NCI-H2107 treated with DMSO at 0.1 percent for 48 hours (cell line): ENCODE data around the gene ANKRD28.

Experiments used
- DNase-seq: peaks from one replicate; lab custom pipeline; 2025; ENCODE audit not compliant: unreplicated experiment; lab: John Stamatoyannopoulos, UW

Gene ANKRD28

DNA sequence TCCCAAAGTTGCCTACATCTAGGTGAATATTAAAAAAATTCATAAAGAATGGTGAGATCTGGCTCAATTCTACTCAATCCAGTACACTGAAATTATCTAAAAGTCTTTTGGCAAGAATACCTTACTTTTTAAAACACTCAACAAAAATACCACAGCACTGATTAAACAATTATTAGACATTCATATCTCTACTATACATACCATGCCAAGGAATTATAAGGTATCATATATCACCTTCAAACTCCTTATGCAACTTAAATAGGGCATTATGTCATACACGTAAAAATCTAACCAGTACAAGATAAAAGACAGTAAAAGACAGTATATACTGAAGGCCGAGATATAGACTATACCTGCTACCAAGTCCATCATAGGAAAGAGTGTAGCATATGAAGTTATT lies 6.1 kb upstream of the ANKRD28 start:
- DNase-seq, result no peak

- no peak for DNase-seq
Measured at GRCh38 chr3:15801298-15801697, 3.5 kb upstream of the ANKRD28 start.

DNA sequence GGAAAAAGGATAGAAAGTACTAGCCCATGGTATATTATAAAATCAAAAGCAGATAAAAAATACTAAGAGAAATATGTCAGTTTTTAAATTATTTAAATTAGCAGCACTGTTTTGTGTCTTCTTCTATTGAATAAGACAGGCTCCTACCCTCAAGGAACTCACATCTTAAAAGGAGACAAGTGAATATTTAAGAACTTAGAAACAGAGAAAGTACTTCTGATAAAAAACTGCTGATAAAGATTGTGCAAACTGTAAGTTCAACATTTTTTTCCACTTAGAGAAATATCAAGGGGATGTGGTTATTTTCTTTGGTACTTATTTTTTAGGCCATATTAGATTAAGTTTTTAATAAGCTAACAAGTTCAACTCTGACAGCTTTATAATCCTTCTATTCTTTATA lies 3.0 kb upstream of the ANKRD28 start:
- no peak for DNase-seq

GRCh38 chr3:15800327-15800726 lies 2.5 kb upstream of the ANKRD28 start:
- DNase-seq, result no peak

- DNase-seq, result no peak
Measured at GRCh38 chr3:15798533-15799245, 910 bp upstream of the ANKRD28 start.

DNA sequence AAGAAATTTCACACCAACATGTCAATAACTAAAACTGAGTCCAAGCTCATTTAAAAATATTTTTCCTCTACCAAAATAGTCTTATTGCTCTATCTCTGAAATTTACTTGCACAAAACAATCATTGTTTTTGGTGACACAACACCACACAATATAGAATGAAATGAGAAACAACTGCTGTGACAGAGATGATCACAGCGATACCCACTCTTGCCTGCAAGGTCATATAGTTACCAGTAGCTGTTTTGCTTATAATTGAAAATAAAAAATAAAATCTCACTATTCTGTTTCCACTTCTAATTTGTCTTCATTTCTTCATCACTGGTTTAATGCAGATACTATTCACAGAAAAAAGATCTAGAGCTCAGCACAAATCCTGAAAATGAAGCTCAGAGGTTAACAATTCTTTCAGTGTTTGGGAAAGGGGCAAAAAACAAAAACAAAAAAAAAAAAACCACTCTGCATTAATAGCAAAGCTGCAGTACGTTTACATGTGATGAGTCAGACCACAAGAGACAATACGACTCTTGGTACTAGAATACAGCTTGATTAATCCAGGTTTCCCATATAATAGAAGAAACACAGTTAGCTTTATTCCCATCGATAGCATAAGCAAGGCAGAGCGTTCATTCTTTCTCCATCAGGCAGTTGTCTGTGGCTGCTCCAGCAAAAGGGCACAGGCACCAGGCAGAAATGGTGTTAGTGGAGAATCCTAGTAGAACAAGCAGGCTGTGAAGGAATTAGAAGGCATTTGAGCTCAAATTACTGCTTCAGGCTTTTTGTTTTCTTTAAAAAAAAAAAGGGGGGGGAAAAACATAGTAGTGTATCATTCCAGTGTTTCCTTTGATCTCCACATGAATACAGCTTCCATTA lies 773 bp downstream of the ANKRD28 start:
- DNase-seq, result no peak

DNA sequence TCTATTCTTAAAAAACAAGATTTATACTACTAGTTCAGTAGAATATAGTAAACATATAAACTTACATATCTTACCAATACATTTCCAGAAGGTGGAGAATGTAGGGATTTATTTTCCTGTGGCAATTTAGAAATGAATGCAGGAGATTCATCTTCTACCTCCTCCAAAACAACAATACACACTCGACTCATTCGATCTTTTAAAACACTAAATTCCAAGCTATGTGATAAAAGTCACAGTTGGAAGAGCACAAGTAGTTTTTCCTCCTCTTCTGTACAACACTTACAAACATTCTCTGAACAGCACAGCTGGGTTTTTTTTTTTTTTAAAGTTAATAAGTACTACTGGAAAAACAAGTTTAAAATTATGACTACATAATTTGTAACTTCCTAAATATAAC lies 1.4 kb downstream of the ANKRD28 start:
- no peak for DNase-seq

- no peak for DNase-seq
Measured at GRCh38 chr3:15795651-15796308, 2.0 kb downstream of the ANKRD28 start.

GRCh38 chr3:15794842-15795650 lies 2.7 kb downstream of the ANKRD28 start:
- no peak for DNase-seq

- DNase-seq, result no peak
Measured at GRCh38 chr3:15794303-15794771, 3.4 kb downstream of the ANKRD28 start.

- no peak for DNase-seq
Measured at GRCh38 chr3:15791525-15791924, 6.3 kb downstream of the ANKRD28 start.

DNA sequence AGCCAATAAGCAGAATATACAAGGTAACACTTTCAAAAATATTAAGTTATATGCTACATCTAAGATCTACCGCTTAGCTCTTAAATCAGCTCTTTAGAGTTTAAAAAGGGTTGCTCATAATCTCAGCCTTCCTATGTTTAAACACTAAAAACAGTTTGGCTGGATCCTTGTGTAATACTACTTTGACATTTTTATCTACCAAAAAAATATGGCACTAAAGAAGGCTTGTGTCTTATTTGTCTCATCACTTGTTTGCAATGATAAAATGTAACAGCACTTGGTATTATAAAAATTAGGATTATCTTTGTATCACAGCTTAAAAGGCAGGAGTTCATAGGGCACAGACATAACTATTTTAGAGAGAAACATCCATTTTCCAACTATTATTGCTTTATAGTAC lies 9.8 kb downstream of the ANKRD28 start:
- no peak for DNase-seq

DNA sequence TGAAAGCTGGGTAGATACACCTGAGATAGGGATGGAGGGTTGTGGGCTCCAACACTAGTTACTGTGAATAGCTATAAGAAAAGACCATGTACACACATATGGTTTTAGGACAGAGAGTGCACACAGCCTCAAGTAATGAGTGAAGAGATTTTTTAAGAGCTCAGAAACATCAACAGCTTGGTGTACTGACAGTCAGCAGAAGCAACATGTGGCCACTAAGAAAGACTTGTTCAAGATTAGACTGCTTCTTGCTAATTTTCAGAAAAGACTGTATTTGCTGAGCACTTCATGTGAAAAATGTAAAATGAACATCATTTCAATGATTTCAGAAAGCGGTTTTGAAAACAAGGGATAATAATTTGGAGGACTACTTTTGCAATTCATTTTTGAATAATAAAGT lies 10.3 kb downstream of the ANKRD28 start:
- DNase-seq, result no peak

- no peak for DNase-seq
Measured at GRCh38 chr3:15783361-15783969, 14.3 kb downstream of the ANKRD28 start.

DNA sequence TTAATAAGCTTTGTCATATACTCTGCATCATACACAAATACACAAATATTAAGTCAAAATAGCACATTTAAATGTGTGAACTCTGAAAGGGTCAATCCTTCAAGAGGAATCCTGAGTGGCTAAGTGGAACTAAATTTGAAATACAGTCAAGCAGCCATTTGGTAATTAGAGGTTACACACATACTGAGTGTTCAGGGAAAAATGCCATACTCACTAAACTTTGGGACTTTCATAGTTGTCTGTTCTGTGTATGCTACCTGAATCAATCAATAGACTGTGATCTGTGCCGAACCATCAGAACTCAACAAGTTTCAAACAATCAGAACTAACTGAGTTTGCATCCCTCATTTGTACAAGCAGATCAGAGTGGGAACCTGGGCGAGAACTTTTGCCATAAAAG lies 15.3 kb downstream of the ANKRD28 start:
- no peak for DNase-seq

DNA sequence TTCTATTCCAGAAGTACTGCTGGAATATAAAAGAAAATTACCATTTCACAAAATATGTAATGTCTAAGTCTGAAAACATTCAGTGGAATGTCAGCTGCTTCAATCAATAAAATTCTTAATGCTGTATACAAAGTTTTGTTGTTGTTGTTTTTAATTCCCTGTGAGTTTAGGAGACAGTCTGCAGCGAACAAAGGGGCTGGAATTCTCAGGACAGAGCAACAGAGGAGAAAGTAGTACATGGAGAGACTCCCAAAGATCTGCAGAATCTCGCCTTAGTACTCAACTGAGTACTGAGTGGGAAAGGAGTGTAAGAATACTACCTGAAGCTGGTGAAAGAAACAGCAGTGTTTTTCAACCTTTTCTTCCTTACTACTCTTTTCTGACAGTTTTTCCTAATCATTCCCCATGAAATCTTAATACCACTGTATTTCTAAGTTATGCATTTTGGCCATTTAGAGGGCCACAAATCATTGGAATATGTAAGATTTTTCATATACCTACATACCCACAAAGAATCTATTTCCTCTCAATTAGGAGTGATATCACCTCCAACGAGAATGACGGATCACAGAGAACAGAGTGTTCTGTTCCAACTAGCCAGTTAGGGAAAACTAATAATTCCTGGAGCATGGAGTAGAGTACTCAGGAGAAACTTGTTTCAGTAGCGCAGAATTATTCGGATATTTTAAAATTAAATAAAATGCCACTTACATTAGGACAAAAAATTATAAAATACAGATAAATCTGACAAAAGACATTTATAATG lies 16.0 kb downstream of the ANKRD28 start:
- DNase-seq, result no peak

GRCh38 chr3:15781131-15781530 lies 16.6 kb downstream of the ANKRD28 start:
- no peak for DNase-seq

DNA sequence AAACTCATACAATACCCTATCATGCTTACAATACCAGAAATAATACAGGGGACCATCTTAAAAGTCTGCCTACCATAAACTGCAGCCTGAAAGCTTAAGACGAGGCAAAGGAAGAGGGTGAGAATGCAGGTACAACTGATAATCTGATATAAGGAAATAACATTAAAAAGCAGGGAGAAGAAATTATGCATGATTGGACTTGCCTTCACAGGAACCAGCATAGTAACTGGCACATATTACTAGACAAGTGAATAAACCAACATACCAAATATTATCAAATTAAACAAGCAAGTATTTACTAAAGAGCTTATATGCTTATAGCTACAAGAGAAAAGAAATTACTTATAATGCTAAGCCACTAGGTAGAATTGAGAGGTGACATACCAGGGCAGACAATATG lies 18.7 kb downstream of the ANKRD28 start:
- no peak for DNase-seq

- no peak for DNase-seq
Measured at GRCh38 chr3:15778332-15778858, 19.4 kb downstream of the ANKRD28 start.
